ENCODE results near the gene FLCN.

DNA sequence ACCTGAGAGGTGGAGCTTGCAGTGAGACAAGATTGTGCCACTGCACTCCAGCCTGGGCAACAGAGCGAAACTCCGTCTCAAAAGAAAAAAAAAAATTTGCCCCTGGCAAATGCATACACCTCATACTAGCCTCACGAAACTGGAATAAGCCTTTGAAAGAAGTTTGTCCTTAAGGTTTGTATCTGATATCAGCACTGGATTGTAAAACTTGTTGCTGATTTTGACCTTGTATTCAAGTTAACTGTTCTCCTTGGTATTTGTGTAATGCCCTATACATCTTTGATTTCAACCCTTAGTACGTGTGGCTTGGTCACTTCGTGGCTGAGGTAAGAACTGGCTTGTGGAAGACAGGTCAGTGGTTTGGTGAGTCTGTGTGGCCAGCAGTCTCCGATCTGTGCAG, 6.2 kb upstream of the FLCN start:
- TF ChIP-seq GATA3 (IDR thresholded peaks at IDR 0.05; ENCODE audit: low read depth, low read length) (no peak), GATA2 (IDR thresholded peaks at IDR 0.05; ENCODE audit: low read depth, low read length) (no peak)
